Islet precursor cell (in vitro differentiated cells): ENCODE data around the gene NTF4.

Experiments used
- DNase-seq: peaks from one replicate; pipeline ENCODE4 v3.0.0-alpha.2; 2018

The NTF4 gene

DNA sequence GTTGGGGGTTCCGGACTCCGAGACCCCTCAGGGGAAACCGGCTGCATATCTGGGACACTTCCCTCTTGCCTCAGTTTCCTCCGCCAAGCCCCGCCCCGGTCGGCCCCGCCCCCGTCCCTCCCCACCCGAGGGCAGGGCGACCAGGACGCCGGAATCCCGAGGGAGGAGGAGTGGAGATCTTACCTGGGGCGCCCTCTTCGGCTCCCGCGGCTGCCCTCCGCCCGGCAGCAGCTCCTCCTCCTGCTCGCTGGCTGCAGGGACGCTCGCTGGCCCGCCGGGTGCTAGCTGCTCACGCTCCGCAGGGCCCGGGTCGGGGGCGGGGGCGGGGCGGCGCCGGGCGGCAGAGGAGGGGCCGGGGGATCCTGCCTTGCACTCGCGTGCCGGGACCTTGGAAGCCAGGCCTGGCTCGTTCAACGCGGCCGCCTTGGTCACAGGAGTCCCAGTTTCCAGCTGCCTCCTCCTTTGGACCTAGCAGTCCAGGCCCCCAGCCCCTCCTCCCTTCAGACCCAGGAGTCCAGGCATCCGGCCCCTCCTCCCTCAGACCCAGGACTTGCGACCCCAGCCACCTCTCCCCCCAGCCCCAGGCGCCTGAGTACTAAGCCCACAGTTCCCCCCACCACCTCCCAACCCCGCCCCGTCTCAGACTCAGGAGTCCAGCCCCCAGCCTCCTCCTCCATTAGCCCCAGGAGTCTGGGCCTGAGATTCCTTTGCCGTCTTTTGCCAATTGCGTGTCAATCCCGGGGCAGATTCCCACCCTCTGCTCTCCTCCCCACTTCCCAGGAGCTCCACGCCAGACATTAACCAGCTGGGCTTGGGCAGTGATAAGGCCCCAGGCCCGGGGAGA is at the start of gene NTF4:
Gene NTF4 (minus strand): TSS at position 51 of the 844 bp plus-strand sequence. CDS start 2,821 bp downstream, outside the sequence.
- peak; percentile 95 for DNase-seq

GRCh38 chr19:49113762-49114629 is 49.4 kb upstream of the NTF4 start, which contains the start of gene LIN7B:
TSS of gene LIN7B (plus strand) at chr19:49114370. CDS start at chr19:49114405, 35 bp downstream.
- peak; percentile 92 for DNase-seq

DNA sequence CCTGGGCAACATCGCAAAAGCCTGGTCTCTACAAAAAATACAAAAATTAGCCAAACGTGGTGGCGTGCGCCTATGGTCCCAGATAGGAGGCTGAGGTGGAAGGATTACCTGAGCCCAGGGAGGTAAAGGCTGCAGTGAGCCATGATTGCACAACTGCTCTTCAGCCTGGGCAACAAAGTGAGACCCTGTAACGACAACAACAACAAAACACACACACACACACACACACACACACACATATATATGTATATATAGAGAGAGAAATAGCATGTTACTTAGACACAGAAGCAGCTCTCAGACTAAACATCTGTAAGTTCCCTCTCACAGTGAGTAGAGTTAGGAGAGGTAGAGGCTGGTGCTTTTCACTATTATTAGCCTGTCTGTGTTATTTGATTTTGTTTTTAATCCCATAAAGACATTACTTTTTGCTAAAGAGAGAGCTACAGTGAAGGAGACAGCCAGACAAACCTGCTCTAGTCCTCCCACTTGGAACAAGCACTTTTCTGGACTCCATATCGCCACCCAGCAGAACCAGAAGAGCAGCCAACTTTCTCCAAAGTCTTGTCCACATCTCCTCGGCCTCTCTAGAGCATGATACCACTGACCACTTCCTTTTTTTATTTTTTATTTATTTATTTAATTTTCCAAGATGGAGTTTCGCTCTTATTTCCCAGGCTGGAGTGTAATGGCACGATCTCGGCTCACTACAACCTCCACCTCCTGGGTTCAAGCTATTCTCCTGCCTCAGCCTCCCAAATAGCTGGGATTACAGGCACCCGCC is 46.8 kb upstream of the NTF4 start:
- DNase-seq = no peak

- DNase-seq = no peak
Observed at GRCh38 chr19:49110567-49110966, 45.9 kb upstream of the NTF4 start.

GRCh38 chr19:49109569-49110233 is 45.1 kb upstream of the NTF4 start:
- DNase-seq = no peak

- DNase-seq = no peak
Observed at GRCh38 chr19:49109051-49109450, 44.4 kb upstream of the NTF4 start.

DNA sequence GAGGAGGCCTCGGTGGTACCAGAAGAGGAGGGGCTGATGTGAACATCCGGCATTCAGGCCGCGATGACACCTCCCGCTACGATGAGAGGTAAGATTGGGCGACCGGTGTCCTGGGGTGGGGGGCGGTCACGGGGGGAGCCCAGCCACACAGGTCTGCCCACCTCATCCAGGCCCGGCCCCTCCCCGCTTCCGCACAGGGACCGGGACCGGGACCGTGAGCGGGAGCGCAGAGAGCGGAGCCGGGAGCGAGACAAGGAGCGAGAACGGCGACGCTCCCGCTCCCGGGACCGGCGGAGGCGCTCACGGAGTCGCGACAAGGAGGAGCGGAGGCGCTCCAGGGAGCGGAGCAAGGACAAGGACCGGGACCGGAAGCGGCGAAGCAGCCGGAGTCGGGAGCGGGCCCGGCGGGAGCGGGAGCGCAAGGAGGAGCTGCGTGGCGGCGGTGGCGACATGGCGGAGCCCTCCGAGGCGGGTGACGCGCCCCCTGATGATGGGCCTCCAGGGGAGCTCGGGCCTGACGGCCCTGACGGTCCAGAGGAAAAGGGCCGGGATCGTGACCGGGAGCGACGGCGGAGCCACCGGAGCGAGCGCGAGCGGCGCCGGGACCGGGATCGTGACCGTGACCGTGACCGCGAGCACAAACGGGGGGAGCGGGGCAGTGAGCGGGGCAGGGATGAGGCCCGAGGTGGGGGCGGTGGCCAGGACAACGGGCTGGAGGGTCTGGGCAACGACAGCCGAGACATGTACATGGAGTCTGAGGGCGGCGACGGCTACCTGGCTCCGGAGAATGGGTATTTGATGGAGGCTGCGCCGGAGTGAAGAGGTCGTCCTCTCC is 43.2 kb upstream of the NTF4 start:
- DNase-seq = no peak

GRCh38 chr19:49106648-49107135 is 42.1 kb upstream of the NTF4 start:
- peak; percentile 78 for DNase-seq

- no peak for DNase-seq
Observed at GRCh38 chr19:49104229-49104864, 39.7 kb upstream of the NTF4 start.

- DNase-seq = no peak
Observed at GRCh38 chr19:49103331-49104085, 38.9 kb upstream of the NTF4 start.

GRCh38 chr19:49102303-49102702 is 37.7 kb upstream of the NTF4 start:
- no peak for DNase-seq

GRCh38 chr19:49101160-49101559 is 36.5 kb upstream of the NTF4 start:
- DNase-seq = no peak

- no peak for DNase-seq
Observed at GRCh38 chr19:49098795-49099194, 34.2 kb upstream of the NTF4 start.

- peak; percentile 93 for DNase-seq
Observed at GRCh38 chr19:49097453-49098288, 33.1 kb upstream of the NTF4 start.

DNA sequence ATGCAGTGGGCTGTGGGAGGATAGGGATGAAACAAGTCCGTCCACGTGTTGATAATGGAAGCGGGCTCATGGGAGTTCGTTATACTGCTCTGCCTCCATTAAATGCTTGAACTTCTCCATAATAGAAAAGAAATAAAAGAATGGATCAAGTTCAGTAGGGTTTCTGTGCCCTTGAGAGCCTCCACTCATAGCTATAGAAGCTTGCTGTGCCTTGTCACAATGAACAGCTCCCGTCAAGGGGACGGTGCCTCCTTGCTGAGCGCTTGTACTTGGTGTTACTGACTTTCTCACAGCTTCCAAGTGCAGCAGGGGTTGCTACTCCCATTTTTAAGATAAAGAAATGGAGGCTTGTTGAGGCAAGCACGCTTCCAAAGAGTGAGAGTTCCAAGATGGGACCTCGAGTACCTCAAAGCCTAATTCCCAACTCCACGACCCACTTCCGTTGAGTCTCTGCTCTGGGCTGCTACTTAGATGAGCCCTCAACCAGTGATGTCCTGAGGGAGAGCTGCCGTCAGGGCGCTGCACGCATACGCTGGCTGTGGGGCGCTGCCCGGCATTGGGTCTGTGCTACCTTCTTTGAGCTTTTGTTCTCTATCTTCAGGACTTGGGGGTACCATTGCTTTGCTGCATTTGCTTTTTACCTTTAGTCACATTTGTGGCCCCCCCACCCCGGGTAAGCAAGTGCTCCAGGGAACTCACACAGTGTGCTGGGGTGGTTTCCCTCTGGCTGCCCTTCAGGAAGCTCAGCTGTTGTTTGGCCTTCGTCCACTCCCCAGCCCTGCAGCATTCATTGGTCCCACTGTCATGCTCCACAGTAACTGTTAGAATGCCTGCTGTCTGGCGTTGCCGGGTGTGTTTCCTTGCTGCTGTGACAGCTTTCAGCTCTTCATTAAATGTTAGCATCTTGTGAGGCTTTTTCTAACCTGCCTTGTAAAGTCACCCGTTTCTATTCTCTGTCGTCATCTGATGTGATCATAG is 30.2 kb upstream of the NTF4 start:
- DNase-seq = no peak

DNA sequence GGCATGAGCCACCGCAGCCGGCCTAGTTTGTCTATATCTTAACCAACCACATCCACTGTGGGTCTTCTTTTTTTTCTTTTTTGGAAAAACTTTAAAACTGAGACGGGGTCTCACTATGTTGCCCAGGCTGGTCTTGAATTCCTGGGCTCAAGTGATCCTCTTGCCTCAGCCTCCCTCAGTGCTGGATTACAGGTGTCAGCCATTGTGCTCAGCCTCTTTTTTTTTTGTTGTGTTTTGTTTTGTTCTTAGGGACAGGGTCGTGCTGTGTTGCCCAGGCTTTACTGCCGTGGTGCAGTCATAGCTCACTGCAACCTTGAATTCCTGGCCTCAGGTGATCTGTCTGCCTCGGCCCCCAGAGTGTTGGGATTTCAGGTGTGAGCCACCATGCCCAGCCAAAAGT is 28.1 kb upstream of the NTF4 start:
- no peak for DNase-seq

DNA sequence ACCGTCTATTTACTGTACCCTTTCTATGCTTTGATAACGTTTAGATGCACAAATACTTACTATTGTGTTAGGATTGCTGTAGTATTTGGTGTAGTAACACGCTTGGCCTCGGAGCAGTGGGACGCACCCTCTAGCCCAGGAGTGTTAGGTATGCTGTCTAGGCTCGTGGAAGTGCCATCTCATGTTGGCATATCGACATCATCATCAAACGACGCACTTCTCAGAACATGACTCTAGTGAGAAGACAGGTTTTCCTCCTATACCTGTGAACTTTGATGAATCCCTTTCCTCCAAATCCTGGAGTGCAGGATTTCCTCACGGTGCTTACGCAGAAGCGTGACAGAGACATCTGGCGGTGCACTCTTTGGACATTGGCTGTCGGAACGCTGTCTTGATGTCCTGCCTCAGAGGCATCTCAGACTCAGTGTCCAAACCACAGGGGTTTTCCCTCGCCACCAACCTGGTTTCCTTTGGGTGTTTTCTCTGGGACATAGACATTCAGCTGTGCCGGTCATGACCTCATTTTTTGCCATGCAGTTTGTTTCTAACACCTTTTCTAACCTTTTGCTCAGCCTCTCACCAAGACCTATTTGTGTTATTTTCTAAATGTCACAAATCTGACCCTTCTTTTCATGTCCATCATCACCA is 26.9 kb upstream of the NTF4 start:
- no peak for DNase-seq
